DMS53 (cell line): Measurements from ENCODE around the gene APOF.
"Not testable (repeated sequence)": the region's sequence is repeated elsewhere in the genome, so short reads cannot be mapped to it uniquely, and the experiment has no call there.

Experiments
- DNase-seq: peaks from one replicate; lab custom pipeline; 2025; lab: John Stamatoyannopoulos, UW

The APOF gene, protein sequence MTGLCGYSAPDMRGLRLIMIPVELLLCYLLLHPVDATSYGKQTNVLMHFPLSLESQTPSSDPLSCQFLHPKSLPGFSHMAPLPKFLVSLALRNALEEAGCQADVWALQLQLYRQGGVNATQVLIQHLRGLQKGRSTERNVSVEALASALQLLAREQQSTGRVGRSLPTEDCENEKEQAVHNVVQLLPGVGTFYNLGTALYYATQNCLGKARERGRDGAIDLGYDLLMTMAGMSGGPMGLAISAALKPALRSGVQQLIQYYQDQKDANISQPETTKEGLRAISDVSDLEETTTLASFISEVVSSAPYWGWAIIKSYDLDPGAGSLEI

DNA sequence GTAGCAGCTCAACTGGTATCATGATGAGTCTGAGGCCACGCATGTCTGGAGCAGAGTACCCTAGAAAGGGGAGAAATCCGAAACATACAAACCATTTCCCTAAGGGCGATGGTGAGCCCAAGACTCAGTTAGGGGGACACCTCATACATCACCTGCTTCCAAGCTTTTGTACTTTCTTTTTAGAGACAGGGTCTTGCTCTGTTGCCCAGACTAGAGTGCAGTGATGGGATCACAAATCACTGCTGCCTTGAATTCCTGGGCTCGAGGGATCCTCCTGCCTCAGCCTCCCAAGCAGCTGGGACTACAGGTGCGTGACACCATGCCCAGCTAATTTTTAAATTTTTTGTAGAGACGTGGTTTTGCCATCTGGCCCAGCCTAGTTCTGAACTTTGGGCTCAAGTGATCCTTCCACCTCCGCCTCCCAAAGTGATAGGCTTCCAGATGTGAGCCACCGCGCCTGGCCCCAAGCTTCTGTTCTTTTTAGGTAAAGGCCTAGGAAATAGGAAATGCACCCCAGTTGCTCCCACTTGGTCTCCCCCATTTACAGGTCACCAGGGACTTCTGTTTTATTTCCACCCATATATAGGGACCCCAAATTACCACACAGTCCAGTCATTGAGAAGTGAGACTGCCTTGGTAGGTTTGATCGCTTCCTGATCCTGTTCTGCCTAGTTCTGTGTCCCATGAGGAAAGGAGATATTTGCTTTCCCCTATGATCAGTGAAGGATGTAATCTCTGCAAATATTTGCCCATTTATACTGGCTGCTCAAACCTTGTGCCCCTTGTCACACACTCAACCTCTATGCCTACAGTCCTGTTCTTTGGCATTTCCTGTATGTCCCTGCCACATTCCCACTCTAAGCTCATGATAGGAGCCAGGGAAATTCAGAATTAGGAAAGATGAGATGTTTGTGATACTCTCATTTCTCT, at the start of gene APOF:
Gene APOF, minus strand, starts transcription at position 728 of the 930 bp plus-strand sequence. Its CDS starts 112 bp downstream, at position 616.
- peak; percentile 94 for DNase-seq

GRCh38 chr12:56411781-56412639, 49.4 kb upstream of the APOF start:
- no peak for DNase-seq

DNA sequence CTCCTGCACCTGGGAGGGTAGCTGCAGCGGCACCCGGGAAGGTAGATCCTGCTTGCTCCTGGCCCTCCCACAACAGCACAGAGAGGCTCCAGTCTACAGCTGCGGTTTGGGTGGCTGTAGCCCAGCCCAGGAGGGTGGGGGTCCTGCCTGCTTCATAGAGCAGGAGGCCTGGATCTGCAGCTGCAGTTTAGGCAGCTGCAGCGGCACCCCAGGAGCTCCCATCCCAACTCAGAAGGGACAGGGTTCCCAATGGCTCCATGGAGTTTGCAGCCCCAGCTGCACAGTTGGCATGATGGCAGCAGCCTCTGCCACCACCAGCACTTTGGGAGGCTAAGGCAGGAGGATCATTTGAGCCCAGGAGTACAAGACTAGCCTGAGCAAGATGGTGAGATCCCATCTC, 48.1 kb upstream of the APOF start:
- DNase-seq: no peak

GRCh38 chr12:56408799-56409417, 46.3 kb upstream of the APOF start:
- no peak for DNase-seq

- not testable (repeated sequence) for DNase-seq
These were observed 41.6 kb upstream of the APOF start for GRCh38 chr12:56404227-56404626.

- DNase-seq: not testable (repeated sequence)
These were observed 39.0 kb upstream of the APOF start for GRCh38 chr12:56401612-56402011.

DNA sequence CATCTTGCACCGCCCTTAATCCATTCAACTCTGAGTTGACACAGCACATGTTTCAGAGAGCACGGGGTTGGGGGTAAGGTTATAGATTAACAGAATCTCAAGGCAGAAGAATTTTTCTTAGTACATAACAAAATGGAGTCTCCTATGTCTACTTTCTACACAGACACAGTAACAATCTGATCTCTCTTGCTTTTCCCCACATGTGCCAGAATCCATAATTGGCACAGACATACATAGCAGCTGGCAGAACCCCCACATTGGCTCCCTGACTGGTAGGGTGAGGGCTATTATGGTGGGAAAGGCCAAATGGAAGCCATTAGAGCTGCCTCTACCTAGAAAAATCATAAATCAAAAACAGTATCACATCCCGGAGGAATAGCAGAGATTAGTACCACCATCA, 38.5 kb upstream of the APOF start:
- DNase-seq: not testable (repeated sequence)

DNA sequence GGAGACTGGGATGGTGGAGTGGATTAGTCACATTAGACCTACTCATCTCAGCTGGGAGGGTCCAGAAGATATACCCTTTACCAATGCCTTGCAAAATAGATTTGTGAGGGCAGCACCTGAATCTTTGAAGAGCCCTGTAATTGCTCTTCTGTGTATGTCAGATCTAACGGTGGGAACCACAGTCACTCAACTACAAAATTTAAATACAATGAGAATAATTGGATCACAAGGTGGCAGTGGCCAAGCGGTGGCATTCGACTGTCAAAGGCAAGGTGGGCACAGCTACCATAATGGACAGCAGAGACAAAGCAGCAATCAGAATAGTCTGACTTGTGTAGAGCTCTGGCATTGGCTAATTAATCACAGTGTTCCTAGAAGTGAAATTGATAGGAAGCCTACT, 36.8 kb upstream of the APOF start:
- DNase-seq: not testable (repeated sequence)

- DNase-seq: no peak
These were observed 35.7 kb upstream of the APOF start for GRCh38 chr12:56398324-56398723.

DNA sequence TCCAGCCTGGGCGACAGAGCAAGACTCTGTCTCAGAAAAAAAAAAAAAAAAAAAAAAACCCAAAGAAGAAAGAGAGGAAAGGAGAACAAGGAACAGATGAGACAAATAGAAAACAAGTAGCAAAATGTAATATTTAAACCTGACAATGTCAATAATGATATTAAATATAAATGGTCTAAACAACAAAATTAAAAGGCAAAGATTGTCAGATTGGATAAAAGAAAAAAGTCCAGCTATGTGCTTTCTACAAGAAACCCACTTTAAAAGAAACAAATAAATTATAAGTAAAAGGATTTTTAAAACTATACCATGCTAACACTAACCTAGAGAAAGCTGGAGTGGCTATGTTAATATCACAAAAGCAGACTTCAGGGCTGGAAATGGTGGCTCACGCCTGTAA, 29.7 kb upstream of the APOF start:
- no peak for DNase-seq

- DNase-seq: no peak
These were observed 29.1 kb upstream of the APOF start for GRCh38 chr12:56391721-56392120.

GRCh38 chr12:56389412-56389811, 26.8 kb upstream of the APOF start:
- DNase-seq: no peak

GRCh38 chr12:56387152-56387736, 24.6 kb upstream of the APOF start:
- DNase-seq: no peak

DNA sequence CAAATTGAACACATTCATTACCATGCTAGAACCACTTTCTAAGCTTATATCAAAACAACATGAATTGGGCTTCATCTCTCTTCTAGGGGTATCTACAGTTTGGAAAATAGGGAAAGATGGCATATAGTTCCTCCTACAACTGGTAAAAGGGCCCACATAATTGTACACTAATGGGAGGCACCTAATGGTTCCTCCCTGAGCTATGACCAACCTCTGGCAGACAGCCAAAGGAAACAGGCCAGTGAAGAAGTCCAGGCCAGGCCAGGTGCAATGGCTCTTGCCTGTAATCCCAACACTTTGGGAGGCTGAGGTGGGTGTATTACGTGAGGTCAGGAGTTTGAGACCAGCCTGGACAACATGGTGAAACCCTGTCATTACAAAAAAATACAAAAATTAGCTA, 23.2 kb upstream of the APOF start:
- peak; percentile 69 for DNase-seq

DNA sequence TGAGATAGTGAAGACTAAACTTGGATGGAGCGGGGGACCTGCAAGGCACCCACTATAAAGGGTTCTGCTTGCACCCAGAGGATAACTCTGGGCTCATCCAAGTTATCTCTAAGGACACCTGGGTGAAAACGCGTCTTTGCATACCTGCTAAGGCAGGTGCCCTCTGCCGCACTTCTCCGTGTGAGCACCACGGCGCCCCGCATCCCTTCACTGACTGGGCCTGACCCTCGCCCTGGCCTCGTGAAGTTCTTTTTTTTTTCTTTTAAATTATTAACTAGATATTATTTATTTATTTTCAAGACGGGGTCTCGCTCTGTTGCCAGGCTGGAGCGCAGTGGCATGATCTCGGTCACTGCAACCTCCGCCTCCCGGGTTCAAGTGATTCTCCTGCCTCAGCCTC, 20.0 kb upstream of the APOF start:
- no peak for DNase-seq

- DNase-seq: no peak
These were observed 15.3 kb upstream of the APOF start for GRCh38 chr12:56377989-56378316.

- DNase-seq: peak; percentile 56
These were observed 14.8 kb upstream of the APOF start for GRCh38 chr12:56377310-56377988.

DNA sequence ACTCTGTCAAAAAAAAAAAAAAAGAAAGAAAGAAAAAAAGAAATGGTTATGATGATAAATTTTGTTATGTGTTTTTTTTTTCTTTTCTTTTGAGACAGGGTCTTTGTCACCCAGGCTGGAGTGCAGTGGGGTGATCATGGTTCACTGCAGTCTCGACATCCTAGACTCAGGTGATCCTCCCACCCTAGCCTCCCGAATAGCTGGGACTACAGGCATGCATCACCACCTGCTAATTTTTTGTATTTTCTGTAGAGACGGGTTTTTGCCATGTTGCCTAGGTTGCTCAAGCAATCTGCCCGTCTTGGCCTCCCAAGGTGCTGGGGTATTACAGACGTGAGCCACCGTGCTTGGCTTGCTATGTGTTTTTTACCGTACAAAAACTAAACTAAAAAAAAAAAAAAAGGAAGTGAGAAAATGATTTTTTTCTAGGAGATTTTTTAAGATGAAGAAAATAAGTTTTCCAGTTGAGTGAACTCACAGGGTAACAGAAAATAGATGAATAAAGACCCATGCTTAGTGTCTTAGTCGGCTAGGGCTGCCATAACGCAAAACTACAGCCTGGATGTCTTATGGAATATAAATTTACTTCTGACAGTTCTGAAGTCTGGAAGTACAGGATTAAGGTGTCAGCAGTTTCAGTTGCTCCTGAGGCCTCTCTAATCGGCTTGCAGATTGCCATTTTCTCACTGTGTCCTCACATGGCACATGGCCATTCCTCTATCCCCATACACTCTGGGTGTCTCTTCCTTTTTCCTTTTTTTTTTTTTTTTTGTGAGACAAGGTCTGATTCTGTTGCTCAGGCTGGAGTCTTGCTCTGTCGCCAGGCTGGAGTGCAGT, 13.2 kb upstream of the APOF start:
- no peak for DNase-seq

DNA sequence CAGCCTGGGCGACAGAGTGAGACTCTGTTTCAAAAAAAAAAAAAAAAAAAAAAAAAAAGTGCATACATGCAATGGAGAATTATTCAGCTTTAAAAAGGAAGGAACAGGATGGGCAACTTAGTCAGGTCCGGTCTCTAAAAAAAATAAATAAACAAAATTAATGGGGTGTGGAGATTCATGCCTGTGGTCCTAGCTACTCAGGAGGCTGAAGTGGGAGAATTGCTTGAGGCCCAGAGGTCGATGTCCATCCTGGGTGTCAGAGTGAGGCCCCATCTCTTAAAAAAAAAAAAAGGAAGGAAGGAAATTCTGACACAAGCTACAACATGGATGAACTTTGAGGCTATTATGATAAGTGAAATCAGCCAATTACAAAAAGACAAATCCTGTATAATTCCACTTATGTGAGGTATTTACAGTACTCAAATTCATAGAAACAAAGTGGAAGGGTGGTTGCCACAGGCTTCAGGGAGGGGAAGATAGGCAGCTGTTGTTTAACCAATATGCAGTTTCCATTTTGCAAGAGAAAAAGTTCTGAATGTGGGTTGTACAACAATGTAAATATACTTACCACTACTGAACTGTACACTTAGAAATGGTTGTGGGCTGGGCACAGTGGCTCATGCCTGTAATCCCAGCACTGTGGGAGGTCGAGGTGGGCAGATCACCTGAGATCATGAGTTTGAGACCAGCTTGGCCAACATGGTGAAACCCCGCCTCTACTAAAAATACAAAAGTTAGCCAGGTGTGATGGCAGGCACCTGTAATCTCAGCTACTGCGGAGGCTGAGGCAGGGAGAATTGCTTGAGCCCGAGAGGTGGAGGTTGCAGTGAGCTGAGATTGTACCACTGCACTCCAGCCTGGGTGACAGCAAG, 12.3 kb upstream of the APOF start:
- peak; percentile 30 for DNase-seq
